Parathyroid adenoma (tissue), 2 donors: ENCODE data around the gene CWF19L1.

Experiments
- H2AFZ ChIP-seq: fragments of 300-600 bp; sonication (generic); one replicate; pipeline ENCODE4 v1.7.0; 2017; ENCODE audit warnings: antibody characterized with exemption, mild to moderate bottlenecking
- H3K27ac ChIP-seq: fragments of 300-600 bp; sonication (generic); one replicate; pipeline ENCODE4 v1.7.0; 2017
- H3K27me3 ChIP-seq: fragments of 300-600 bp; sonication (generic); one replicate; pipeline ENCODE4 v1.7.0; 2017; ENCODE audit warnings: low read length; ENCODE audit not compliant: control insufficient read depth, insufficient read depth
- H3K36me3 ChIP-seq: fragments of 300-600 bp; sonication (generic); one replicate; pipeline ENCODE4 v1.7.0; 2017; ENCODE audit warnings: low read length; ENCODE audit not compliant: control insufficient read depth, insufficient read depth
- H3K4me1 ChIP-seq: fragments of 300-600 bp; sonication (generic); one replicate; pipeline ENCODE4 v1.7.0; 2017; ENCODE audit warnings: control low read depth
- H3K4me2 ChIP-seq: fragments of 300-600 bp; sonication (generic); one replicate; pipeline ENCODE4 v1.7.0; 2017; ENCODE audit warnings: low read length
- H3K4me3 ChIP-seq: fragments of 300-600 bp; sonication (generic); one replicate; pipeline ENCODE4 v1.7.0; 2017; ENCODE audit warnings: low read depth, low read length
- H3K79me2 ChIP-seq: fragments of 300-600 bp; sonication (generic); one replicate; pipeline ENCODE4 v1.7.0; 2017; ENCODE audit warnings: control low read depth
- H3K9ac ChIP-seq: fragments of 300-600 bp; sonication (generic); one replicate; pipeline ENCODE4 v1.7.0; 2017; ENCODE audit warnings: mild to moderate bottlenecking
- H3K9me3 ChIP-seq: fragments of 300-600 bp; sonication (generic); one replicate; pipeline ENCODE4 v1.7.0; 2017; ENCODE audit warnings: low read length; ENCODE audit not compliant: control insufficient read depth
- CTCF ChIP-seq: fragments of 300-600 bp; sonication (generic); IDR thresholded peaks from one replicate; pipeline ENCODE4 v1.7.0; 2017; ENCODE audit warnings: antibody characterized with exemption, mild to moderate bottlenecking
- donor health status: primary hyperparathyroidism.

CWF19L1 gene

GRCh38 chr10:100254191-100254590 is 13.2 kb downstream of the CWF19L1 start:
- H3K9ac ChIP-seq = no peak overlapping the region
- H3K4me1 ChIP-seq = no peaks in the 10 kb centered on the region
- H3K4me3 ChIP-seq = no peak overlapping the region
- H3K4me2 ChIP-seq = no peak overlapping the region
- H2AFZ ChIP-seq = no peak overlapping the region
- H3K36me3 ChIP-seq = no peaks in the 10 kb centered on the region
- H3K27me3 ChIP-seq = no peaks in the 10 kb centered on the region
- TF ChIP-seq CTCF = no peak
- H3K27ac ChIP-seq = no peak overlapping the region
- no peaks in the 10 kb centered on the region for H3K9me3 ChIP-seq
- peaks cover 2% of the 10 kb centered on the region for H3K79me2 ChIP-seq

DNA sequence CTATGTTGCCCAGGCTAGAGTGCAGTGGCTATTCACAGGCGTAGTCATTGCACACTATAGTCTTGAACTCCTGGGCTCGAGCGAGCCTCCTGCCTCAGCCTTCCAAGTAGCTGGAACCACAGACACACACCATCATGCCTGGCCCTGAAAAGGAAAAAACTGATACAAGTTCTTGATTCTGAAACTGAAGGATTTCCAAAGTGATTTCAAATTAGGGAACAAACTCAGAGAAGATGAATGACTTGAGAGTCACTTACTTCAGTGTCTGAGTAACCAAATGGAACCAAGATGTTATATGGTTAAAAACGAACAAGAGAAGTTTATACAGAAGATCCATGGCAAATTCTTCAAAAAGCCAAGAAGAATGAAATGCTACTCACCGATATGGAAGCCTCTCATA is 14.4 kb downstream of the CWF19L1 start:
- Histone ChIP-seq H3K27ac (no peak overlapping the region), H2AFZ (no peak overlapping the region), H3K79me2 (peaks cover 2% of the 10 kb centered on the region), H3K4me3 (no peak overlapping the region), H3K27me3 (no peaks in the 10 kb centered on the region), H3K4me1 (no peaks in the 10 kb centered on the region), H3K36me3 (no peaks in the 10 kb centered on the region), H3K9ac (no peak overlapping the region), H3K9me3 (no peaks in the 10 kb centered on the region), H3K4me2 (no peak overlapping the region)
- TF ChIP-seq CTCF = no peak

DNA sequence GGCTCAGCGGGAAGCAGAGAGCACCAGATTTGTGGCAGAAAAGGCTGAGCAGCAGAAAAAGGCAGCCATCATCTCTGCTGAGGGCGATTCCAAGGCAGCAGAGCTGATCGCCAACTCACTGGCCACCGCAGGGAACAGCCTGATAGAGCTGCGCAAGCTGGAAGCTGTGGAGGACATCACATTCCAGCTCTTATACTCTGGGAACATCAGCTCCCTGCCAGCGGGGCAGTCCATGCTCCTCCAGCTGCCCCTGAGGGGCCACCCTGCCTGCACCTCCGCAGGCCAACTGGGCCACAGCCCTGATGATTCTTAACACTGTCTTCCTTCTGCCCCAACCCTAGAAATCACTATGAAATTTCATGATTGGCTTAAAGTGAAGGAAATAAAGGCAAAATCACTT is 18.6 kb downstream of the CWF19L1 start:
- no peak for TF ChIP-seq CTCF
- Histone ChIP-seq H3K9me3 (no peaks in the 10 kb centered on the region), H2AFZ (no peak overlapping the region), H3K27me3 (no peaks in the 10 kb centered on the region), H3K4me1 (no peaks in the 10 kb centered on the region), H3K36me3 (no peaks in the 10 kb centered on the region), H3K4me2 (no peak overlapping the region), H3K79me2 (no peaks in the 10 kb centered on the region), H3K9ac (no peak overlapping the region), H3K4me3 (no peak overlapping the region), H3K27ac (no peak overlapping the region)

GRCh38 chr10:100245484-100246220 is 21.8 kb downstream of the CWF19L1 start:
- Histone ChIP-seq H3K27me3 (no peaks in the 10 kb centered on the region), H3K9me3 (no peaks in the 10 kb centered on the region), H3K4me2 (no peak overlapping the region), H2AFZ (no peak overlapping the region), H3K9ac (no peak overlapping the region), H3K79me2 (no peaks in the 10 kb centered on the region), H3K27ac (no peak overlapping the region), H3K36me3 (no peaks in the 10 kb centered on the region), H3K4me1 (no peaks in the 10 kb centered on the region), H3K4me3 (no peak overlapping the region)
- TF ChIP-seq CTCF = no peak

- H2AFZ ChIP-seq = no peak overlapping the region
- no peaks in the 10 kb centered on the region for H3K9me3 ChIP-seq
- H3K4me2 ChIP-seq = no peak overlapping the region
- no peaks in the 10 kb centered on the region for H3K4me1 ChIP-seq
- no peak overlapping the region for H3K4me3 ChIP-seq
- no peaks in the 10 kb centered on the region for H3K27me3 ChIP-seq
- peaks cover 3% of the 10 kb centered on the region for H3K79me2 ChIP-seq
- H3K36me3 ChIP-seq = no peaks in the 10 kb centered on the region
- no peak for TF ChIP-seq CTCF
- H3K27ac ChIP-seq = no peak overlapping the region
- H3K9ac ChIP-seq = no peak overlapping the region
These were observed 27.6 kb downstream of the CWF19L1 start for GRCh38 chr10:100239851-100240250.
